ENCODE results near the gene MEG3. TPM values are rescaled to one million over a fixed set of nuclear protein-coding genes. Genes with fewer than 3 reads are reported as not detected.

The MEG3 gene
- total and polyA plus RNA-seq, 2 donors (not counting 3 experiments of a cell fraction or from before 2014, with no cell fraction given): 378 to 508 TPM

GRCh38 chr14:100890061-100890850, 64.3 kb downstream of the MEG3 start:
- ChIA-PET POLR2A (no interaction called here), CTCF (interaction anchor here (0.6 kb wide), 1 partner anchor 245 kb away, joined by 4 read pairs; no protein-coding TSS in a partner anchor)
- TF ChIP-seq POLR2AphosphoS5 (IDR thresholded peaks at IDR 0.05; ENCODE audit: insufficient read depth, low read depth, low read length): no peak
- TF ChIP-seq MAX (IDR thresholded peaks at IDR 0.05; ENCODE audit: insufficient read depth, insufficient read length): no peak
- no peak for TF ChIP-seq JUN (IDR thresholded peaks at IDR 0.05; ENCODE audit: borderline replicate concordance, insufficient read depth, insufficient read length, low read depth)
- TF ChIP-seq MYC (IDR thresholded peaks at IDR 0.05; ENCODE audit: low read depth, low read length): no peak
- TF ChIP-seq CTCF (IDR thresholded peaks at IDR 0.05; ENCODE audit: extremely low read depth in 1 of 2, insufficient read depth in 1 of 2, low read depth in 1 of 2, low read length in 2 of 2): no peak
- TF ChIP-seq FOS (IDR thresholded peaks at IDR 0.05; ENCODE audit: borderline replicate concordance, insufficient read depth, low read length): no peak
- no peak for TF ChIP-seq GATA2 (IDR thresholded peaks at IDR 0.05; ENCODE audit: insufficient read depth, insufficient read length, low read depth, low read length)
- no peak for TF ChIP-seq POLR2A (IDR thresholded peaks at IDR 0.05; ENCODE audit: low read depth, low read length)
- no peak for TF ChIP-seq EZH2 (IDR thresholded peaks at IDR 0.05; ENCODE audit: borderline replicate concordance, low read depth, low read length, severe bottlenecking)
- intact Hi-C loops (cut with micrococcal nuclease) (no loop called here), dilution Hi-C loops (cut with MboI; ENCODE audit: extremely low pct_ligation_motif_present, low sequenced_read_pairs) (no loop called here)
- Histone ChIP-seq H3K27ac (ENCODE audit: insufficient read depth, low read depth, low read length) (no peak overlapping the region), H4K20me1 (replicated peaks; ENCODE audit: control insufficient read depth, extremely low read depth, insufficient read depth, low read length) (no peaks in the 10 kb centered on the region), H3K9ac (replicated peaks; ENCODE audit: extremely low read depth, insufficient read depth, low read length) (no peak overlapping the region), H2AFZ (ENCODE audit: low read depth, low read length) (no peak overlapping the region), H3K79me2 (ENCODE audit: control insufficient read depth, insufficient read depth, low read length) (no peaks in the 10 kb centered on the region), H3K4me3 (replicated peaks in 1 of 3; ENCODE audit: insufficient read depth in 1 of 3, low read depth in 1 of 3, low read length in 3 of 3) (no peak overlapping the region), H3K9me3 (replicated peaks; ENCODE audit: control insufficient read depth, insufficient read depth, low read length) (no peaks in the 10 kb centered on the region), H3K36me3 (ENCODE audit: control insufficient read depth in 2 of 2, extremely low read depth in 1 of 2, insufficient read depth in 2 of 2, low read length in 2 of 2) (peaks cover 2 to 9% of the 10 kb centered on the region in 2 experiments), H3K27me3 (ENCODE audit: control insufficient read depth in 2 of 2, insufficient read depth in 2 of 2, low read length in 2 of 2) (no peaks in the 10 kb centered on the region), H3K4me1 (ENCODE audit: control insufficient read depth, extremely low read depth, insufficient read depth, low read length) (no peaks in the 10 kb centered on the region), H3K4me2 (ENCODE audit: insufficient read depth, low read length) (no peak overlapping the region), H3K9me1 (replicated peaks; ENCODE audit: control insufficient read depth, extremely low read depth, insufficient read depth, low read length) (no peaks in the 10 kb centered on the region)
- BruUV-seq (replicated peaks): no TSS peak
- DNase-seq (ENCODE audit: low read depth, low spot score) (no peak), FAIRE-seq (no peak)
